ENCODE measurements around the gene PRR18.

Gene PRR18

DNA sequence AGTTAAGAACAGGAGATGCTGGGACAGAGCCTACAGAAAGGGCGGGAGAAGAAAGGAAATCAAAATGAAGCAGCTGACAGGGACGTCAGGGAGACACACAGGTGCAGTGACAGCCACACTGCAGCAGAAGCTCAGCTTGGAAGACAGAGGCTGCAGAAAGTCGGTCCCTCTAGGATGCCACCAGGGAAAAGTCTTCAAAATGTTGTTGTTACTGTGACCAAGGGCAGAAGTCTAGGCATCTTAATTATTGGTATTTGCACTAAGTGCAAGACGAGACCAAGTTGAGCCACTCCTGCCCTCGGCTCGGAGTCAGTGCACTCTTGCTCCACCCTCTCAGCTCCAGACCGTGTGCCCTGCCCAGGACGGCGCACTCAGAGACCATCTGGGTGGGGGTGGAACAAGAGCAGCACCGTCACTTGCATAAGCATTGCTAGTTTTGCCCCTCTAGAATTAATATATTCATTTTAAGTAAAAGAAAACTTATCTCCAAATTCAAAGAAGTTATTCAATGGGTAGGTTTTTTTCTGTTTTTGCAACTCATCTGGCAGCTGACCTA lies 2.6 kb downstream of the PRR18 start:
- no peak for DNase-seq (ENCODE audit: low read depth in 3 of 3)

GRCh38 chr6:166304106-166304505 lies 4.1 kb downstream of the PRR18 start:
- no peak for DNase-seq (ENCODE audit: low read depth in 3 of 3)

GRCh38 chr6:166301611-166302529 lies 6.3 kb downstream of the PRR18 start:
- no peak for DNase-seq (ENCODE audit: low read depth in 3 of 3)

GRCh38 chr6:166300357-166300987 lies 7.7 kb downstream of the PRR18 start:
- DNase-seq (ENCODE audit: low read depth in 3 of 3), result no peak

DNA sequence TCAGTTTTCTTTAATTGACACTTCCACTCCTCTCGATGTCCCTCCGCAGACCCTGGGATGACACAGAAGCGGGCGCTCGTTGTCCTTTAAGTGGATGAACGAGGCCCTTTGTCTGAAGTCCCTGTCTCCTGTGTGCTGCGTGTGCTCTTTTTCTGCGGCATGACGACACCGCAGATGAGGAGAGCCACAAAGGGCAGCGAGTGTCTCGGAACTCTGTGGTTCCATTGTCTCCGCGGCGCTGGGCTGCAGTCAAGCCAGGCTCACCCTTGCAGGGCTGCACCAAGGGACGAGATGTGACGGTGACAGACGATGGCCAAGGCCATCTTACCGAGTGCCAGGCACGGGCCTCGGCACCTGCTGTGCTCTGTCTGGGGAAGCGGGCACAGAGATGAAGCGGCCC lies 10.6 kb downstream of the PRR18 start:
- no peak for DNase-seq (ENCODE audit: low read depth in 3 of 3)

DNA sequence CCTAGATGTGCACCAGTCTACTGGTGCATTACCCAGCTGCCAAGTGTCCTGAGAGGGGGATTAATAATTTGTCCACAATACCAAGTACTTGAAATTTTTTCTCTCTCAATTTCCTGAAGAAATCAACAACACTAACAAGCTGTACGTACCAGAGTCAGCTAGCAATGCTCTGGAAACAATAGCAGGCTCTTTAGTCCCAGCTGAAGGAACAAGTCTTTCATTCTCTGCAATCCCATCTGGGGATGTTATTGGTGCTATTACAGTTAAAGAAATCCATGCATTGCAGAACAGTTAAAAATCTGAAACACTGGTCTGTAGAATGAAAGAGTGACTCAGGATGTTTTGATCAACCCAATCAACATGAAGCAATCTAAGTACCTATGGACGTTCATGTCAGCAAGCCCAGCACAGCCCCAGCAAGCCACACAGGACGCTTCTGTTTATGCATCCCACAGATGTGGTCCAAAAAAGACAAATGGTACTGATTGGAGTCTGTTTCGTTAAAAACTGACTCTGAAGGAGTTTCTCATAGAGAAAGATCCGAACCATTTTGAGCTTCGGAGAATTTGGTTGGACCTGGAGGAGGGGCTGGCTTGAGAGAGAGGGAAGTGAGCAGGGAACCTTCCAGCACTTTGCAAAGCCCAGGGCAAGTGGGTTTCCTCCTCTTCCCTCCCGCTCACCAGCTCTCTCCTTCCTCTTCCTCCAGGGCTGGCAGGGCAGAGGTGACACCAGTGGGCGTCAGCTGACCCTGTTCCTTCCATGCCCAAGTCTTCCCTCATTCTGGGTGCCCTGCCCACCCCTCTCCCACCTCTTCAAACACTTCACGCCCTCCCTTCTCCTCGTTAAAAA lies 11.9 kb downstream of the PRR18 start:
- DNase-seq (ENCODE audit: low read depth in 3 of 3), result no peak

GRCh38 chr6:166293731-166294584 lies 14.2 kb downstream of the PRR18 start:
- no peak for DNase-seq (ENCODE audit: low read depth in 3 of 3)

DNA sequence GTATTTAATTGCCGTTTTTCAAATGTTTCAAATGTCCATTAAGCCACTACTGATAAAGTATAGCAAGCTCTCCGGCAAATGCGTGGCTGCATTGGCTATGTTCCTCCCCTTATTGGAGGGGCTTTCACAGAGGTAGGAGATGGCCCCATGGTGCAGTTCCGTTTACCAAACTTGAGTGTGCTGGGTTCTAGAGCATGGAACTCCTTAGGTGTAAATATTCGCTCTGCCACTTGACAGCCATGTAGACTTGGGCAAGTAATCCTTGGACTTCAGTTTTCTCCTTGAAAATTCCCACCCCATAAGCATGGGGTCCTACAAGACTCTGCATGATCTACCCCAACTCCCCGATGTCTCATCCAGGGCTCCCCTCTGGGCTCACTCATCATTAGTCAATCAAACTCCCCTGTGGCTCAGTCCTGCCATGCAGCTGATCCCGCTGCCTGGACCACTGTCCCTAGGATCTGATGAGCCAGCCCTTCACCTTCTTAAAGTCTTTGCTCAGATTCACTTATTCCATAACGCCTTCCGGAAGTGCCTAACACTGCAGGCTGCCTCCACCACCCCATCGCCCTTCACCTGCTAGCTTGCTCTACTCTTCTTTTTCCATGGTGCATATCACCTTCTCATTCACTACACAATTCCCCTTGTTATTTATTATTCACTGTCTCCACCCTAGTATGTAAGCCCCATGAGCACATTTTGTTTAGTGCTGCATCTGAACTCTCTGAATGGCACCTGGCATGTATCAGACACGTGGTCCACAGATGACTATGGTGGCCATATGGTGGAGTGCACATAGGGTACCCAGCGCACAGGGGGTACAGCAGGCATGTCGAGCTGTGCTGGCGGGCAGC lies 18.8 kb downstream of the PRR18 start:
- no peak for DNase-seq (ENCODE audit: low read depth in 3 of 3)

- DNase-seq (ENCODE audit: low read depth in 3 of 3), result no peak
These were observed 21.3 kb downstream of the PRR18 start for GRCh38 chr6:166286839-166287271.

GRCh38 chr6:166285233-166285632 lies 23.0 kb downstream of the PRR18 start:
- no peak for DNase-seq (ENCODE audit: low read depth in 3 of 3)

- DNase-seq (ENCODE audit: low read depth in 3 of 3), result no peak
These were observed 23.6 kb downstream of the PRR18 start for GRCh38 chr6:166284640-166285039.

GRCh38 chr6:166282394-166283032 lies 25.7 kb downstream of the PRR18 start:
- no peak for DNase-seq (ENCODE audit: low read depth in 3 of 3)

DNA sequence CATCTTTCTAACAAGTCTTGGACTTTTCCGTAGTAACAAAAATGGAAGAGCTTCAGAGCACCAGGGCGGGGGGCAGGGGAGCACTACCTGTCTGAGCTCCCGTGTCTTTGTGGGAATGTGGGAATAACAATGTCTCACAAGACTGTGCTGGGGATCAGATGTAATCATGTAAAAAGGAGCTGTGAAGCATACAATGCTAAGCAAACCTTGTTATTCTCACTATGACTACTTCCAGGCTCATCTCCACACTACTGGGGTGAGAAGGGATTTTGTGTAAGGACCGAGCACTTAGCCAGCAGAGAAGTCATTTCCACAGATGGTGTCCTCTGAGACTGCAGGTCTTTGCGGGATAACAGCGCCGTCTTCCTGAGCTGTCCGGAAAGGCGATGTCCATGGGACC lies 27.1 kb downstream of the PRR18 start:
- DNase-seq (ENCODE audit: low read depth in 3 of 3), result no peak

DNA sequence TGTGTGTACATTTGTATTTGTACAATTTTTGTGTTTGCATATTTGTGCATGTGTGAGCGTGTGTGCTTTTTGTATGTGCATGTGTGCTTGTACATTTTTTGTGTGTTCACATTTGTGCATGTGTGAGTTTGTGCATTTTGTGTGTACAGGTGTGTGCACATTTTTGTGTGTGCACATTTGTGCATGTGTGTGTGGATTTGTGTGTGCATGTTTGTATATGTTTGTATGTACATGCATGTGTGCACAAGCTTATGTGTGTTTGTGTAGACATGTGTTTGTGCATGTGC lies 28.9 kb downstream of the PRR18 start:
- no peak for DNase-seq (ENCODE audit: low read depth in 3 of 3)

GRCh38 chr6:166278579-166279392 lies 29.4 kb downstream of the PRR18 start:
- DNase-seq (ENCODE audit: low read depth in 3 of 3), result no peak

DNA sequence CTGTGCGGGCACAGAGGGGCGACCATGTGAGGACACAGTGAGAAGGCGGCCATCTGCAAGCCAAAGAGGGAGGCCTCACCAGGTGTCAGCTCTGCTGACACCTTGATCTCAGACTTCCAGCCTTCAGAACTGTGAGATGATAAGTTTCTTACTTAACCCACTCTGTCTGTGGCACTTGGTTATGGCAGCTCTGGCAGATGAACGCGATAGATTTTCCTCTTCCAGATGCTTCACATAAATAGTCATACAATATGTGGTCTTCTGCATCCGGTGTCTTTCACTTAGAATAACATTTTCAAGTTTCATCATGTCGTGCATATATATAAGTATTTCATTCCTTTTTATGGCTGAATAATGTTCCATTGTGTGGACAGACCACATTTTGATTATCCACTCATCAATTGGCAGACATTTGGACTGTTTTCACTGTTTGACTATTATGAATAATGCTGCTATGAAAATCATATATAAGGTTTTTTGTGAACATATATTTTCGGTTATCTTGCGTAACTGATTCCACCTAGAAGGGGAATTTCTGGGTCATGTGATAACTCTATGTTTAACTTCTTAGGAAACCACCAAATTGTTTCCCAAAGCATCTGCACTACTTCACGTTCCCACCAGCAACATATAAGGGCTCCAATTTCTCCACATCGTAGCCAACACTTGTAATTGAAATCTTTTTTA lies 30.2 kb downstream of the PRR18 start:
- no peak for DNase-seq (ENCODE audit: low read depth in 3 of 3)

- DNase-seq (ENCODE audit: low read depth in 3 of 3), result no peak
These were observed 31.2 kb downstream of the PRR18 start for GRCh38 chr6:166277018-166277417.

DNA sequence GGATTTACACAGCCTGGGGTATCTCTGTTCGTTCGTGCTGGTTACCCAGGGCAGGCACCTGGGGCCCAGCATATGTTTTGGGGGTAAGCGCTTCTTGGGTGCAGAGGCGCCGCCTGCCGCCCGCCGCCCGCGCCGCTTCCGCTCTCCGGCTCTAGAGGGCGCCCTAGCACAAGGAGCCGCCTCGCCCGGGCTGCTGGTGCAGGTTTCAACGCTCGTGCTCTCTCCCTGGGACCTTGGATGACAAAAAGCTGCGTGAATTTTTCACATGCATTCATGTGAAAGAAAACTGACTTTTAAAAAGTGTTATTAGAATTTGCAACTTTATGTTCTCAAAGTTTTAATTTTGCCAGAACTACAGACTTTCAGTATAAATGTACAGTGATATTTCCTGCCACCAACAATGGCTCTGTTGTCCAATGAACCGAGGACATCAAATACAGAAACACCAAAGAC lies 32.5 kb downstream of the PRR18 start:
- peak; percentile 59 to 70 (median 61) for DNase-seq (ENCODE audit: low read depth in 3 of 3)
